Prostate gland (tissue), 2 donors: ENCODE results near the gene VAMP2.

Source experiments
- POLR2AphosphoS5 ChIP-seq: sonication (generic); formaldehyde crosslinking; IDR thresholded peaks from one replicate; pipeline ENCODE4 v1.6.1; 2017; ENCODE audit warnings: antibody characterized with exemption
- TF ChIP-seq, protein P1 (sequence below), 4 experiments: fragments of 200-600 bp in 2 of 4; fragments of 450-650 bp in 2 of 4; sonication (generic) in 2 of 4; IDR thresholded peaks; 1 replicate in 3 of 4; 2 replicates in 1 of 4; pipeline ENCODE4 v1.5.1; 2016 to 2019; ENCODE audit warnings: antibody characterized with exemption in 4 of 4, mild to moderate bottlenecking in 2 of 4, moderate library complexity in 2 of 4

DNA sequence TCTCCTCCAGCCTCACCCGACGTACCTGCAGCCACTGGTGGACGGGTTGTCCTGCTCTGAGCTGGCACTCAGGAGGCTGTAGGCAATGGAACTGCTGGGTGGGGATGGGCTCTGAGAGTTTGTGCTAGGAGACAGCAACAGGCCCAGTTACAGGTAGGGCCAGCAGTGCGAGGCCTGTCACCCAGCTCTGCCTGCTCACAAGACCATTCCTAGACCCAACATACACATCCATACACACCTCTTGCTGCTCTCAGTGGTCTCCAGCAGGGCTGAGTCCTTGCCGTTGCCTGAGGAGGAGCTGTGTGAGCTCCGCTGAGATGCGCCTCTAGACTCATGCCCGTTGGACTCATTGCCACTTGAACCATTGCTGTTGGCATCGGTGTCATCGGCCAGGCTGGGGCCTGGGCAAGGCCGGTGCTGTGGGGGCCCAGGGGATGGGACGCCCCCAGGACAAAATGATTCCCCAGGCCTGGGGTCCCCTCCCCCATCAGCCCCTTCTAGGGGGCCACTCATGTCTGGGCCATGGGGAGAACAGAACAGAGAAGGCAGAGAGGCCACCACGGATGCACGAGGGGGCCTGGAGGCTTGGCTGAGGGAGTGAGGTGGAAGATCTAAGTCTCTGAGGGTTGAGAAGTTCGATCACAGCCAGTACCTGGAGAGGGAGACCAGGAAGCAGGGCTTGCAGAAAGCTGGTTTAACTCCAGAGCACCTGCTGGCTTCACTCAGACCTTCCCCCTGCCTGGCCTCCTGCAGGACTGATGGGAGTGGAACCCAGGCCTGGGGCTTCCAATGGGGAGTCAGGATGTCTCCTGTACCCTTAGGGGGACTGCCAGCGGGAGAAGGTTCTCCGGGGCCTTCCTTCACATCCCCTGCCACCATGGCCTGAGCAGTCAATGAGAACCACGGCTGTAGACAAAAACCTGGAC lies 12.3 kb downstream of the VAMP2 start:
- TF ChIP-seq, protein P1, sequence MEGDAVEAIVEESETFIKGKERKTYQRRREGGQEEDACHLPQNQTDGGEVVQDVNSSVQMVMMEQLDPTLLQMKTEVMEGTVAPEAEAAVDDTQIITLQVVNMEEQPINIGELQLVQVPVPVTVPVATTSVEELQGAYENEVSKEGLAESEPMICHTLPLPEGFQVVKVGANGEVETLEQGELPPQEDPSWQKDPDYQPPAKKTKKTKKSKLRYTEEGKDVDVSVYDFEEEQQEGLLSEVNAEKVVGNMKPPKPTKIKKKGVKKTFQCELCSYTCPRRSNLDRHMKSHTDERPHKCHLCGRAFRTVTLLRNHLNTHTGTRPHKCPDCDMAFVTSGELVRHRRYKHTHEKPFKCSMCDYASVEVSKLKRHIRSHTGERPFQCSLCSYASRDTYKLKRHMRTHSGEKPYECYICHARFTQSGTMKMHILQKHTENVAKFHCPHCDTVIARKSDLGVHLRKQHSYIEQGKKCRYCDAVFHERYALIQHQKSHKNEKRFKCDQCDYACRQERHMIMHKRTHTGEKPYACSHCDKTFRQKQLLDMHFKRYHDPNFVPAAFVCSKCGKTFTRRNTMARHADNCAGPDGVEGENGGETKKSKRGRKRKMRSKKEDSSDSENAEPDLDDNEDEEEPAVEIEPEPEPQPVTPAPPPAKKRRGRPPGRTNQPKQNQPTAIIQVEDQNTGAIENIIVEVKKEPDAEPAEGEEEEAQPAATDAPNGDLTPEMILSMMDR (IDR thresholded peaks at IDR 0.05), result no peak
- TF ChIP-seq POLR2AphosphoS5, result no peak
